Astrocyte of the hippocampus (primary cell): Measurements from ENCODE around the gene MRGPRE.
"Not testable (repeated sequence)": the region's sequence is repeated elsewhere in the genome, so short reads cannot be mapped to it uniquely, and the experiment has no call there.

Experiments used
- DNase-seq: peaks from one replicate; pipeline ENCODE4 v3.0.0; 2011; ENCODE audit warnings: low read depth, low spot score

Gene MRGPRE, protein sequence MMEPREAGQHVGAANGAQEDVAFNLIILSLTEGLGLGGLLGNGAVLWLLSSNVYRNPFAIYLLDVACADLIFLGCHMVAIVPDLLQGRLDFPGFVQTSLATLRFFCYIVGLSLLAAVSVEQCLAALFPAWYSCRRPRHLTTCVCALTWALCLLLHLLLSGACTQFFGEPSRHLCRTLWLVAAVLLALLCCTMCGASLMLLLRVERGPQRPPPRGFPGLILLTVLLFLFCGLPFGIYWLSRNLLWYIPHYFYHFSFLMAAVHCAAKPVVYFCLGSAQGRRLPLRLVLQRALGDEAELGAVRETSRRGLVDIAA

DNA sequence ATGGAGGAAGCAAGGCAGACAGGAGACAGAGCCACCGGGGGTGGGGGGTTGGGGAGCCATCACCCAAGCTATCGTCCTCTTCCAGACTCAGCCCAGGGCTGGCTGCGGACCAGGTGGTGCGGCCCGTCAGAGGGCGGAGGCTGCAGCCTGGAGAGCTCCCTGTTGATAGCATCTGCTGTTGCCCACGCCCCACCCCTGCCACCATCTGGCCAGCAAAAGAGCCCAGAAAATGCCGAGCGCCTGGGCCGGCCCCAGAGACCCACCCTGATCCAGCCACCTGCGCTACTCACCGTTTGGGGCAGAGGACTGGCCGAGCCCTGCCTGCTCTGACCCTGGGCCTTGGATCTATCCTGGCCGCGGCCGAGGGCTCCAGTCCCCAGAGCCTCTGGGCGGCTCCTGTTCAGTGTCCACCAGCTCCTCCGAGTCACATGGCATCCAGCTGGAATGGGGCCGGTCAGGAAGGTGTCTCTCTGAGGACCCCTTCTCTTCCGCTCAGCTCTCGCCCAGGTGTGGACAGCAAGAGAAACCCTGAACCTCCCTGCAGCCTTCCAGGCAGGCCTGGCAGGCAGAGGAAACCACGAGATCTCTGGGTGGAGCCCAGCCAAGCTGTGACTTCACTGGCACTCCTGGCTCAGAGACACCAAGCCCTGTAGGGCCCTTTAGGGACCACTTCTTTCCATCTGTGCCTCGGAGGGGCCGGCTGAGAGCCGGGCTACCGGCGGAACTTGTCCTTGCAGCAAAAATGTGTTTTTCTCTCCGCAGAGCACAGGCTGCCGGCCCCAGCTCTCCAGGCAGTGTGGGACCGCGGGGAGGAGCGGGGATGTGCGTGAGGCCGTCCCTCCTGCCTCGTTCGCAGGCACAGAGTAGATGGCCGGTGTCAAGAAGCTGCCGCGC, at the start of gene MRGPRE:
Gene MRGPRE, minus strand, starts transcription at position 567 of the 894 bp plus-strand sequence. CDS start 3,618 bp downstream, outside the sequence.
- DNase-seq: no peak

DNA sequence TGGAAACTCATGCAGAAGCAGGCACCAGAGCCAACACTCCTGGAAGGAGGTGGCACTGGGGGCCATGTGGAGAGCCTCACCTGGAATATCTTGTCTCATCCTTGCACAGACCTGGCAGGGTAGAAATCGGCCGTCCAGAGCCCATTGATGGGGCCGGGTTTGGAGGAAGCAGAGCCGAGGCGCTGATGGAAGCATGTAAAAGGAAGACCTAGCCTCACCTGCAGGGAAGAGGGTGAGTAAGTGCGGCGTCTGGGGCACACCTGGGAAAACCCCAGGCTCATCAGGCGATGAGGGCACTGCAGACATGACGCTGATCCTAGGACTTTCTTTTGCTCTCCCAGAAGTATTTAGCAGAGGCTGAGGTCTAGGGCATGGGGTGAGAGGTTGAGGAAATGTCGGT, 48.9 kb upstream of the MRGPRE start:
- not testable (repeated sequence) for DNase-seq

DNA sequence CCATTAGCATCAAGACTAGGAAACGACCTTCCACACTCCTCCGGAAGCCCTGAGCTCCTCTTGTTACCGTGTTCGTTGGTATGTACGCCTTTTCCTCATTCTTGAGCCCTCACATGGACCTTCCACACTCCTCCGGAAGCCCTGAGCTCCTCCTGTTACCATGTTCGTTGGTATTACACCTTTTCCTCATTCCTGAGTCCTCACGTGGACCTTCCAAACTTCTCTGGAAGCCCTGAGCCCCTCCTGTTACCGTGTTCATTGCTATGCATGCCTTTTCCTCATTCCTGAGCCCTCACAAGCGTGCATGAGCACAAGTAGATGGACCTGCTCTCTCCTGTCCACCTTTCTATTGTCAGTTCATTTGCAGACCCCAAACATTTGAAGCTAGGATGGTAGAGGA, 48.4 kb upstream of the MRGPRE start:
- DNase-seq: not testable (repeated sequence)

DNA sequence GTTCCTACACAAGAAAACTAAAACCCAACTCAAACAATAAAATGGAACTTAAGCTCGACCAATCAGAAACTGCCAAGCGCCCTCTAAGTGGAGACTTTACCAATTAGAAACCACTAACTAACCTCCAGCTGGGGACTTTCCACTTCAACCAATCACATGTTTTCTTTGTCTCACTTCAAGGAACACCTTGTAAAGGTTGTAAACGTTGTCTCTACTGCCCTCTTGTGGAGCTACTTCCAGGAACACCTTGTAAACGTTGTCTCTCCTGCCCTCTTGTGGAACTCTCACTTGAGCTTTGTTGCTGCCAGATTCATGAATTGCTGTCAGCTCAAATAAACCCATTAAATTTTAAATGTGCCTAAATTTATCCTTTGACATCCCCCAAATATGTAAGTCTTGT, 46.7 kb upstream of the MRGPRE start:
- DNase-seq: not testable (repeated sequence)

DNA sequence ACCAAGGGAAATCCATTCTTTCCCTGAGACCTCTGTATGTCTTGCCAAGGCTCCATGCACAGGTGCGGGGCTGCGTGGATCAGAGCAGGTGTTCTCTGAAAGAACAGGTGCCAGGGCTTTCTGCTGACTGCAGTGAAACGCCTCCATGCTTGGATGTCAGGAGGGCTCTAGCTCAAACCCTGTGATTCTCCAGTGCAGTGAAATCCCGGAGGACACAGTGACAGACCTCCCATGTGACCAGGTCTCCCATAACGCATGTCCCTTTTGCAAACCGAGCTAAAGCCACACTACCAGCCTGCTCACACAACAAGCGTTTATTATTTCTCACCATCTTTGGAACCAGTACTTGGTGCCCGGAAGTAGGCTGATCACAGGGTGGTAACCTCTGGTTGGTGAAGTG, 41.4 kb upstream of the MRGPRE start:
- DNase-seq: not testable (repeated sequence)

DNA sequence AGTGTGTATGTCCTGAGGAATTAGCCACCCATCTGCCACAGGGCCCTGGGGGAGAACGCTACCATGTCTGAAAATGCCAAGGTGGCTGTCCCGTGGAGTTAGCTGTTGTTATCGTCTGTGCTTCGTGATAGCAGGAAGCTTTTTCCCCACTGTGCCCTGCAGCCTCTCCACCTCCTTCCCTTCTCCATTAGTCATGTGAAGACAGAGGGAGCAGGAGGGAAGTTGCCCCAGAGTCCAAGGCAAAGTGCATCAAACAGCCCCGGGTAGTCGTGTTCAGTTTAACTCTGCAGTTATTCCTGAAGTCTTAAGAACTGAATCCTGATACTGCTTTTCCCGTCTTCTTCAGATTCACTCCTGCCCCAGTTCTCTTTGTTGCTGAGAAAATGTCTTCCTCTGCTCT, 30.3 kb upstream of the MRGPRE start:
- not testable (repeated sequence) for DNase-seq

DNA sequence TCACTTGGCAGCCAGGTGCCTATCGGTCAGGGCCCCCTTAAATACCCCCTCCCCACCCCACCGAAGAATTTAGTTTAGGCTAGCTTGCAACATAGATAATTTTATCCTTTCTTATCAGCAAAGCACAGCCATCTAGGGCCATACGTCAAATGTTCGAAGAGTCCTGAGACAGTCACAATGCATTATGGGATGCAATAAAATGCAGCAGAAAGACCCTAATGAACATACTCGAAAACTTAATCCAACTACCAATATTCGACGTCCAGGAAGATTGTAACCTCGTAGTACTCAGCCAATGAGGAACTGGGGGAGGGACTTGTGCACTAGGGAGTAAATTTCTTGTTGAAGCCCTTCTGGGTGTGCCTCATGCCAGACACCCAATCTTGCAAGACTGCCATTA, 29.6 kb upstream of the MRGPRE start:
- DNase-seq: not testable (repeated sequence)

DNA sequence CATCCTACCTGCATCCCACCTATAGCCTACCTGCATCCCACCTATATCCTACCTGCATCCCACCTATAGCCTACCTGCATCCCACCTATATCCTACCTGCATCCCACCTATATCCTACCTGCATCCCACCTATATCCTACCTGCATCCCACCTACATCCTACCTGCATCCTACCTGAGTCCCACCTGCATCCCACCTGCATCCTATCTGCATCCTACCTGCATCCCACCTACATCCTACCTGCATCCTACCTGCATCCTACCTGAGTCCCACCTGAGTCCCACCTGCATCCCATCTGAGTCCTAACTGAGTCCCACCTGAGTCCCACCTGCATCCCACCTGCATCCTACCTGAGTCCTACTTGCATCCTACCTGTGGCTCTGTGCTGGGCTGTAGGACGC, 25.3 kb upstream of the MRGPRE start:
- DNase-seq: not testable (repeated sequence)

DNA sequence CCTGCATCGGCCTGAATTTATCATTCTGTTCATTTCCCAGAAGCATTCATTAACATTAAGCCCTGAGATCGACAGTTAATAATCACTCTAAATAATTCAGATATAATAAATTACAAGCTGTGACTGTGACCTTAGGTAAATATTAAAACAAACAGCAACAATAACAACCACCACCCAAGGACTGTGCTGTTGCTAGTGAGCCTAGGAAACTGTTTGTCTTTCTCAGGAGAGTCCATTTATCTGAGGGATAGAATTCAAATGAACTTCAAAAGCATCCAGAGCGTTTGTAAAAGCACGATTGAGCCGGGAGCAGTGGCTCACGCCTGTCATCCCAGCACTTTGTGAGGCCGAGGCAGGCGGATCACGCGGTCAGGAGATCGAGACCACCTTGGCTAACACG, 23.0 kb upstream of the MRGPRE start:
- DNase-seq: not testable (repeated sequence)

DNA sequence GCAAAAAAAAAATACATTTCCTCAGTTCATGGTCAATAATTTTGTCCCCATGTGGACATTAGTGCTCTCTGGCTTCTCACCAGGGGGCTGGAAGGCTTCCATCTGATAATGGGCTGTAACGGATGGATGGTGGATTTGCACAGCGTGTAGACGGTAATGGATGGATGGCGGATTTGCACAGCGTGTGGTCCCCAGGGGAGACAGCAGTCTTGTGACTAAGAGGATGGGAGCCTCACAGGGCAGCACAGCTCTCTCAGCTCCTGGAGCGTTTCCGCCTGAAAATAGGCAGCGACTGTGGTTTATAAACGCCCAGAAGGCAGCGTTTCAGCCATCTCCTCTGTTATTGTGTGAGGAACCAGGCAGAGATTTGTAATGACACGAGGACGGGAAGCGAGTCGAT, 22.6 kb upstream of the MRGPRE start:
- DNase-seq: not testable (repeated sequence)

DNA sequence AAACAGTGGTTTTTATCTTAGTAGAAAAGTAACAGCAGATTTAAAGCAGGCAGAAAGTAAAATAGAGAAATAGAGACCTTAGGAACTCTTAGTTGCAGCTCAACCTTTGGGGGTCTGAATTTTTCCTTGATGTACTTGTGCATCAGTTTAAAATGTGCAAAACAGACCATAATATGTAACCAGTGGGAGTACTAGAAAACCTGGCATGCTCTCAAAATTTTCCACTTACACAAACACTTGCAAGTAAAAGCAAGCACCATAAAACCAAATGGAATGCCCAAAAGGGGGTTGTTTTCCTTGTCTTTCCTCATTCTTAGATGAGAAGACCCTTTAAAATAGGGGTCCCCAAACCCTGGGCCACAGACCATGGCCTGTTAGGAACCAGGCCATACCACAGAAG, 12.9 kb upstream of the MRGPRE start:
- DNase-seq: no peak

DNA sequence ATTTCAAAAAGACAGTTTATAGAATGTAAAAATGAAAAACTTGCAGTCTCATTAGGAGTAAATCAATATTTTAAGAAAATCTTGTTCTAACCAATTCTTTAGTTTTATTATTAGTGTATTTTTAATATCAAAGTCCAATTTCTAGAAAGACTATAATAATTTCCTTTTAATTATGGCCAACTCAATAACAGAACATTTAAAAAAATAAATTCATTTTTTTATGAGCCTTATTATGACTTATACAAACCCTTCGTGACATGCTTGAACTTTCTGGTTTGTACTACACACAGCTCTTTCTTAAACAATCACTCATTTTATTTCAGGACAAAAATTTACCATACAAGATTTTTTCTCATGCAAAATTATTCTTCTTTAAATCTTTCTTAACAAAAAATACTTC, 11.7 kb upstream of the MRGPRE start:
- DNase-seq: no peak

DNA sequence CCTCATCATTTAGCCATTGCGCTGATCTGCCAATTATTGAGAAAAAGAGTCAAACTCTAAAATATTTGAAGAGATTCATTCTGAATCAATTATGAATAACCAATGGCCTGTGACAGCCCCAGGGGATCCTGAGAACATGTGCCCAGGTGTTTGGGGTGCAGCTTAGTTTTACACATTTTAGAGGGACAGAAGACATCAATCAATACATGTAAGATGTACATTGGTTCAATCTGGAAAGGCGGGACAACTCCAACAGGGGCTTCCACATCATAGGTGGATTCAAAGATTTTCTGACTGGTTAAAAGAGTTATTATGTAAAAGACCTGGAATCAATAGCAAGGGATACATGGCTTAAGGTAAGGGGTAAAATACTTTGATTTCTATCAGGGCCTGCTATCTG, 4.9 kb upstream of the MRGPRE start:
- no peak for DNase-seq

DNA sequence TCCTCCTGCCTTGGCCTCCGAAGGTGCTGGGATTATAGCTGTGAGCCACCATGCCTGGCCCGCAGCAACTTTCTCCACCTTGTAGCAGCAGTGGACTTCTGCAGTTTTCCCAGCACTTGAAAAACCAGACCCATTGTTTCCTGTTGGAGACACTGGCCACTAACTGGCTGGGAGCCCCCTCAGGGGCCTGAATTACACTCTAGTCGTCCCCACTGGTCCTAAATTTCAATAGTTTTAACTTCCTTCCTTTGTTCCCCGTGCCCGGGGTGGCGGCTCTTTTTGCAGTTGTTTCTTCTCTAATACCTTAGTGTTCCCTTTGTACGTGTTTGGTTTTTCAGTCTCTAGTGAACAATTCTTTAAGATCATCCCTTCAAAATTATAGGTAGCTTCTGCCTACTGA, 2.6 kb upstream of the MRGPRE start:
- no peak for DNase-seq

DNA sequence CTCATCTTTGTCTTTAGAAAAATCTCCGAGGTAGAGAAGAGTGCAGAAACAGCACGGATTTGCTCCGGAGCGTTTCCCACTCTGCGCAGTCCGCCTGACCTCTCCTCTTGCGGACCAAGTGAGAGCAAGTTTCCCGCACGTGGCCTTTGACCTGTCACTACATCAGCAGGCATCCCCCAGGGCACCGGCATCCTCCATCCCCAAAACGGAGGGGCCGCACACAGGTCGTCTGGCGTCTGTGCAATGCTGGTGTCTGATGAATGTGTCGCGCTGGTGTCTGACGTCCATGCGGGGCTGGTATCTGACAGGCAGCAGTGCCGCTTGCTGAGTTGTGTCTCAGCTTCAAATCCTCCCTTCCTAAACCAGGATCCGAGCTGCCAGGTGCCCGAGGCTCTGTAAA, 739 bp upstream of the MRGPRE start:
- no peak for DNase-seq

DNA sequence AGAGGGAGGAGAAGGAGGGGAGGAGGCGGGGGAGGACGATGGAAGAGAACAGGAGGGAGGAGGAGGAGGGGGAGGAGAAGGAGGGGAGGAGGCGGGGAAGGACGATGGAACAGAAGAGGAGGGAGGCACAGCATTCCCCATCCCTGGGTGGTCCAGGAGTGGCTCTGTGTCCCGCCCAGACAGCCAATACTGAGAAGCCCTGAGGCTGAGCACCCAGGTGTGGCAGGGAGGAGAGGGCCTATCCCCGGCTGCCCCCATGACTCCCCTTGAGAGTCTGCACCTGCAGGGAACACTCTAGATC, 717 bp downstream of the MRGPRE start:
- no peak for DNase-seq

DNA sequence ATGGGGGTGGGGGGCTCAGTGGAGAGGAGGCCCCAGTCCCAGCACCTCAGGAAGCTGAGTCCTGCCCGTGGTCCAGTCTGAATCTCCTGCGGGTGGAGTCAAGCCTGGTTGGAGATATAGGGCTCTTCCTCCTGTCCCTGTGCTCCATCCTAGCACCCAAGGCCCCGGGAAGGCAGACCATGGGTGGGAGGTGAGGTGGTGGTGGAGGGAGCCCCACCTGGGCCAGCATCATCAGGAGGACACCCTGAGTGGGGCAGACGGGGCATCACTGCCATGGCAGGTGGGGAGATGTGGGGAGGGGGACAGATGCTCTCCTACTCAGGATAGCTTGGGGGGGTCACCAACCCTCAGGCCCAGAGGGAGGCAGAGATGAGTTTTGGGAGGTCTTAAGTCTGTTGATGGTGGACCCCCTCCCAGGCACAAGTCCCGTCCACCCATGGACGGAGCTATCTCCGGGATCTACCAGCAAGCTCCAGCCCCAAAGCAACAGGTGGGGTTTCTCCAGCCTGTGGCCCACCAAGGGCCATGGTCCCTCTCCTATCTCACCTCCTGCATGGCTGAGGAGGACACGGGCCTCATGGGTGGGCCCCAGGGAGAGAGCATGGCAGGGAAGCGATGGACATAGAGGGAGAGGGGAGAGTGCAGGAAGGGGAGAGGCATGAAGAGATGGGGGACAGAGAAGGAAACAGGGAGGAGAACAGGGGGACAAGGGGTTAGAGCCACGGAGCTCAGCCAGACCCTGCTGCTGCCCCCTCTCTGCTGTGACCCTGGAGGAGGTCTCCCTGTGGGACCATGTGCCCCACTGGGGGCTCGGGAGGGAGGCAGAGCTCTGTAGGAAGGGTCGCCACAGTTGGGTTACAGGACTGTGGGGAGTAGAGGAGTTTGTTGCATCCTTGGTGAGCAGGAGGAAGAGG, 1.3 kb downstream of the MRGPRE start:
- DNase-seq: no peak

DNA sequence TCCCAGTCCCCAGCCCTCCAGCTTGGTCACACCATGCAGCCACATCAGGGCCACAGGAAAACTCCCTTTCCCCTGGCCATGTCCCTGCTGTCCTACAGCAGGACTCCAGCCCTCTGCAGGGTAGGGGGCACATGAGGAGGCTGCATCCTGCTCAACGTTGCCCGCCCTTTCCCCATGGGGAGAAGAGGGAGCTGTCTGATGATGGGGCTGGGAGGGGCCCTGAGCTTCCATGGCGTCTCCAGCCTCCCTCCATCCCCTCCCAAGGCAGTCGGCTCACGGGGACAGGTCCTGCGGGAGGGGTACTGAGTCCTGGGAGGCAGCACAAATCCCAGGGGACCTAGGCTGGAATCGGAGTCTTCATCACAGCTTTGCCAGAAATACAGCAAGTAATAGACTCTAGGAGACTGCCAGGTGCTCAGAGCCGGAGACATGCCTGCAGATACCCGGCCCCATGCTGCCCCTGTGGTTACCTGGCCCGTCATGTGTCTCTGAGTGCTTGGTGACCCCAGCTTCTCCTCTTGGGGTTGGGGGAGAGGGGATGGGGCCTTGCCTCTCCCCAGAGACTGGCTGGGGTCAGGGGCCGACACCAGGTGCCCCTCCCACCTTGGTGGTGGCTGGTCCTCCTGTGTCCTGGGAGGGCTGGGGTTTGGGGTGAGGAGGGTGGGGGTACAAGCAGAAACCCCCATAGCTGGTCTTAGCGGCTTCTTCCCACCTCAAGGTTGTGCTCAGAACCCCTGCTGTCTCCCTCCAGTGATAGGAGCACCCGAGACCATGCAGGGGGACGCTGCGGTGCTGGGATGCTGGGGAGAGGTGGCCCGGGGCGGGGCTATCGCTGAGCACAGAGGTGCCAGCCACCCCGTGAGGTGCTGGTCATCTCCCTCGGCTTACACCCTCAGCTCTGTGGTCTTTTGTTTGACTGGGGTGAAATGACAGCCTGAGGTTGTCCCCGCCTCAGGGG, 2.3 kb downstream of the MRGPRE start:
- no peak for DNase-seq

DNA sequence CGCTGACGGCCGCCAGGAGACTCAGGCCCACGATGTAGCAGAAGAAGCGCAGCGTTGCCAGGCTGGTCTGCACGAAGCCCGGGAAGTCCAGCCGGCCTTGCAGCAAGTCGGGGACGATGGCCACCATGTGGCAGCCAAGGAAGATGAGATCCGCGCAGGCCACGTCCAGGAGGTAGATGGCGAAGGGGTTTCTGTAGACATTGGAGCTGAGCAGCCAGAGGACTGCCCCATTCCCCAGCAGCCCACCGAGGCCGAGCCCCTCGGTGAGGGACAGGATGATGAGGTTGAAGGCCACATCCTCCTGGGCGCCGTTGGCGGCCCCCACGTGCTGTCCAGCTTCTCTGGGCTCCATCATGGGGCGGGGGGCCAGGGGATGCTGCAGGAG, 3.8 kb downstream of the MRGPRE start:
- DNase-seq: no peak

DNA sequence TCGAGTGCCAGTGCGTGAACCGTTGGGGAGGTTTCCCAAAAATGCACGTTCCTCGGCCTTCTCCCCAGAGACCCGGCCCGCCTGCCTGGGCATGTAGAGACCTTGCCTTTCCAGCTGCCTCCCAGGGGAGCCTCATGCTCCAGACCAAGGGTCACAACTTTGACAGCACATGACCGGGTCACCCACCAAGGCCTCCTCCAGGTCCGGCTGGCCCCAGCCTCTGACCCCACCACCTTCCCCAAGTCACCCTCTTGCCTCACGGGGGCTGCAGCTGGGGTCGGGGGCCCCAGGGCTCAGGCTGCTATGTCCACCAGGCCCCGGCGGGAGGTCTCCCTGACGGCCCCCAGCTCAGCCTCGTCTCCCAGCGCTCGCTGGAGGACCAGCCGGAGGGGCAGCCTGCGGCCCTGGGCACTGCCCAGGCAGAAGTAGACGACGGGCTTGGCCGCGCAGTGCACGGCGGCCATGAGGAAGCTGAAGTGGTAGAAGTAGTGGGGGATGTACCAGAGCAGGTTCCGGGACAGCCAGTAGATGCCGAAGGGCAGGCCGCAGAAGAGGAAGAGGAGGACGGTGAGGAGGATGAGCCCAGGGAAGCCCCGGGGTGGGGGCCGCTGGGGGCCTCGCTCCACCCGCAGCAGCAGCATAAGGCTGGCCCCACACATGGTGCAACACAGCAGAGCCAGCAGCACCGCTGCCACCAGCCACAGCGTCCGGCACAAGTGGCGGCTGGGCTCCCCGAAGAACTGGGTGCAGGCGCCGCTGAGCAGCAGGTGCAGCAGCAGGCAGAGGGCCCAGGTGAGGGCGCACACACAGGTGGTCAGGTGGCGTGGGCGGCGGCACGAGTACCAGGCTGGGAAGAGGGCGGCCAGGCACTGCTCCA, 4.4 kb downstream of the MRGPRE start:
- DNase-seq: no peak
